ENCODE measurements around the gene PIMREG.

DNA sequence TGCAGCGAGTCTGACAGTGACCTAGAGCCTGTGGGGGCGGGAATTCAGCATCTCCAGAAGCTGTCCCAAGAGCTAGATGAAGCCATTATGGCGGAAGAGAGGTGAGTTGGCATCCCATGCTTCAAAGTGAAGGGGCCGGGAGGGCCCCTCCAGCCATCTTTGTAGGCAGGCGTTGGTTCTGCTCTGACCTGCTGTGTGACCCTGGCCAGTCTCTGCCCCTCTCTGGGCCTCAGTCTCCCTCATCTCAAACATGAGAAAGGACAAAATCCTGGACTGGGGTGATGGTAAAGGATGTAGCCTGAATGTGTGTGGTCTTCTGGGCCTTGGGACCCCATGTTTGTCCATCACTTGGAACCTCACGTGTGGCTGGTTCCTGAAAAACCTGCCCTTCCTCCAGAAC is 5.1 kb downstream of the PIMREG start:
- no peak for TF ChIP-seq POLR2A (IDR thresholded peaks at IDR 0.05)
- TF ChIP-seq, protein P1, sequence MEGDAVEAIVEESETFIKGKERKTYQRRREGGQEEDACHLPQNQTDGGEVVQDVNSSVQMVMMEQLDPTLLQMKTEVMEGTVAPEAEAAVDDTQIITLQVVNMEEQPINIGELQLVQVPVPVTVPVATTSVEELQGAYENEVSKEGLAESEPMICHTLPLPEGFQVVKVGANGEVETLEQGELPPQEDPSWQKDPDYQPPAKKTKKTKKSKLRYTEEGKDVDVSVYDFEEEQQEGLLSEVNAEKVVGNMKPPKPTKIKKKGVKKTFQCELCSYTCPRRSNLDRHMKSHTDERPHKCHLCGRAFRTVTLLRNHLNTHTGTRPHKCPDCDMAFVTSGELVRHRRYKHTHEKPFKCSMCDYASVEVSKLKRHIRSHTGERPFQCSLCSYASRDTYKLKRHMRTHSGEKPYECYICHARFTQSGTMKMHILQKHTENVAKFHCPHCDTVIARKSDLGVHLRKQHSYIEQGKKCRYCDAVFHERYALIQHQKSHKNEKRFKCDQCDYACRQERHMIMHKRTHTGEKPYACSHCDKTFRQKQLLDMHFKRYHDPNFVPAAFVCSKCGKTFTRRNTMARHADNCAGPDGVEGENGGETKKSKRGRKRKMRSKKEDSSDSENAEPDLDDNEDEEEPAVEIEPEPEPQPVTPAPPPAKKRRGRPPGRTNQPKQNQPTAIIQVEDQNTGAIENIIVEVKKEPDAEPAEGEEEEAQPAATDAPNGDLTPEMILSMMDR (IDR thresholded peaks at IDR 0.05), result no peak
- no peak for TF ChIP-seq EP300 (IDR thresholded peaks at IDR 0.05)
